ENCODE measurements around the gene TRPV3. TPM values are rescaled to one million over a fixed set of nuclear protein-coding genes. Genes with fewer than 3 reads are reported as not detected.

TRPV3 gene
- total RNA-seq, 1 experiment from 2014 or later: 1.4 TPM

DNA sequence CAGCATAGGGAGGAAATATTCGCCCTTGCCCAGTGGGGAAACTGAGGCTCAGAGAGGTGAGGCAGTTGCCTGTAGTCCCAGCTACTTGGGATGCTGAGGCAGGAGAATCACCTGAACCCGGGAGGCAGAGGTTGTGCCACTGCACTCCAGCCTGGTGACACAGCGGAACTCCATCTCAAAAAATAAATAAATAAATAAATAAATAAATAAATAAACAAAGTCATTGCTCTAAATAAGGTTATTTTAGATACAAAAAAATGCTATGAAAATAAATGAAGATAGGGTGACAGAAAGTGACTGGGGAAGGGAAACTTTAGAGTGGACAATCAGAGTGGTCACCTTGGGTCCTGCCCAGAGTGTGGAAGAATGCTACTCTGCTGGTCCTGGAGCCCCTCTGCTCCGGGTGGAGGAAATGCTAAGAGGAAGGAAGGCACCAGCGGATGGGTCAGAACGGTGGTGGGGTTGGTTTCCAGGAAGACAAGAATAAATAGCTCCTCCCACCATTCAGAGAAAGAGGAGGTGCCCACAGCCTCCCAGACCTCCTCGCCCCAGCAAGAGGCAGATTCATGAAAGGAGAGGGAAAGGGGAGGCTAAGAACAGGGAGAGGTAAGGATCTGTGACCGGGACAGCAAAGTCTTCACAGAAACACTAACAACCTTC, 17.6 kb downstream of the TRPV3 start:
- H2AFZ ChIP-seq (ENCODE audit: low read depth, low read length, poor library complexity, severe bottlenecking): no peak overlapping the region
- H3K9ac ChIP-seq (ENCODE audit: low read length): no peak overlapping the region
- POLR2A ChIA-PET: no interaction called here
- peaks cover 0 to 10% of the 10 kb centered on the region in 2 experiments; a peak in 2 of 4 replicates for H3K4me1 ChIP-seq (ENCODE audit: control insufficient read depth in 1 of 2, insufficient read depth in 2 of 2, low read length in 2 of 2)
- no peaks in the 10 kb centered on the region for H3K9me2 ChIP-seq (ENCODE audit: insufficient read depth)
- RAD21 ChIA-PET (ENCODE audit: low non-redundant PET in 1 of 2, low total read pairs in 2 of 2, uncharacterized antibody in 2 of 2, unreplicated experiment in 2 of 2): no interaction called here
- BruUV-seq (replicated peaks): no TSS peak
- no peak overlapping the region for H3K4me2 ChIP-seq (ENCODE audit: low read length)
- no peaks in the 10 kb centered on the region for H3K9me3 ChIP-seq (ENCODE audit: control insufficient read depth in 1 of 2, insufficient read depth in 1 of 2, low read depth in 1 of 2, low read length in 2 of 2)
- DNase-seq (ENCODE audit: low read depth, low spot score): no peak
- no peak overlapping the region for H3K27ac ChIP-seq (ENCODE audit: low read depth, low read length)
- H4K20me1 ChIP-seq (ENCODE audit: insufficient read depth): no peaks in the 10 kb centered on the region
- no peak for ATAC-seq
- intact Hi-C loops (cut with micrococcal nuclease): loop anchor here (5.0 to 10.0 kb wide), 2 partner anchors 97 to 495 kb away; partner anchors contain the start of genes CTNS and SHPK
- CTCF ChIA-PET: no interaction called here
- no peak overlapping the region for H3K4me3 ChIP-seq (replicated peaks in 1 of 2; ENCODE audit: low read depth in 1 of 2, low read length in 2 of 2)
- H3K79me2 ChIP-seq (ENCODE audit: insufficient read depth, low read length): no peaks in the 10 kb centered on the region
- no peaks in the 10 kb centered on the region for H3K27me3 ChIP-seq (ENCODE audit: insufficient read depth, low read length)
- TF ChIP-seq CEBPB (IDR thresholded peaks at IDR 0.05; ENCODE audit: low read depth): no peak
- TF ChIP-seq, protein P1, sequence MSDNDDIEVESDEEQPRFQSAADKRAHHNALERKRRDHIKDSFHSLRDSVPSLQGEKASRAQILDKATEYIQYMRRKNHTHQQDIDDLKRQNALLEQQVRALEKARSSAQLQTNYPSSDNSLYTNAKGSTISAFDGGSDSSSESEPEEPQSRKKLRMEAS (IDR thresholded peaks at IDR 0.05): no peak
- no peak for TF ChIP-seq ELF1 (IDR thresholded peaks at IDR 0.05; ENCODE audit: borderline replicate concordance, low read depth)
- TF ChIP-seq CBX3 (IDR thresholded peaks at IDR 0.05; ENCODE audit: low read depth): no peak
- TF ChIP-seq ZFX (IDR thresholded peaks at IDR 0.05): no peak
- TF ChIP-seq, protein P2, sequence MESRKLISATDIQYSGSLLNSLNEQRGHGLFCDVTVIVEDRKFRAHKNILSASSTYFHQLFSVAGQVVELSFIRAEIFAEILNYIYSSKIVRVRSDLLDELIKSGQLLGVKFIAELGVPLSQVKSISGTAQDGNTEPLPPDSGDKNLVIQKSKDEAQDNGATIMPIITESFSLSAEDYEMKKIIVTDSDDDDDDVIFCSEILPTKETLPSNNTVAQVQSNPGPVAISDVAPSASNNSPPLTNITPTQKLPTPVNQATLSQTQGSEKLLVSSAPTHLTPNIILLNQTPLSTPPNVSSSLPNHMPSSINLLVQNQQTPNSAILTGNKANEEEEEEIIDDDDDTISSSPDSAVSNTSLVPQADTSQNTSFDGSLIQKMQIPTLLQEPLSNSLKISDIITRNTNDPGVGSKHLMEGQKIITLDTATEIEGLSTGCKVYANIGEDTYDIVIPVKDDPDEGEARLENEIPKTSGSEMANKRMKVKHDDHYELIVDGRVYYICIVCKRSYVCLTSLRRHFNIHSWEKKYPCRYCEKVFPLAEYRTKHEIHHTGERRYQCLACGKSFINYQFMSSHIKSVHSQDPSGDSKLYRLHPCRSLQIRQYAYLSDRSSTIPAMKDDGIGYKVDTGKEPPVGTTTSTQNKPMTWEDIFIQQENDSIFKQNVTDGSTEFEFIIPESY (IDR thresholded peaks at IDR 0.05; ENCODE audit: extremely low read depth, insufficient replicate concordance, low read length): no peak
- no peak for TF ChIP-seq FOSL1 (IDR thresholded peaks at IDR 0.05; ENCODE audit: low read depth)
- no peak for TF ChIP-seq EGR1 (IDR thresholded peaks at IDR 0.05; ENCODE audit: low read depth)
- no peaks in the 10 kb centered on the region for H3K36me3 ChIP-seq (ENCODE audit: control insufficient read depth in 1 of 2, insufficient read depth in 2 of 2, low read length in 2 of 2)

Measured in HCT116 (cell line).